Adrenal gland (tissue), 12 donors: ENCODE data around the gene TUBB2A. TPM values are rescaled to one million over a fixed set of nuclear protein-coding genes. Genes with fewer than 3 reads are reported as not detected.

ENCODE experiments used
- DNase-seq, 7 donors: peaks; one replicate each; pipeline ENCODE4 v3.0.0-alpha.2; 2019 to 2020
- H3K27ac ChIP-seq, 5 donors: fragments of 200-600 bp; sonication (generic) in 4 of 5; 1 replicate in 3 of 5; 2 replicates in 2 of 5; pipeline versions ENCODE4 v1.5.1 to v1.8.0; 2016 to 2020; ENCODE audit warnings: mild to moderate bottlenecking in 1 of 5
- H3K27me3 ChIP-seq: fragments of 200-600 bp; 2 replicates; pipeline ENCODE4 v1.8.0; 2021
- H3K36me3 ChIP-seq, 2 donors: fragments of 200-600 bp; replicated peaks in 1 of 2; 1 replicate in 1 of 2; 2 replicates in 1 of 2; pipeline versions ENCODE4 v1.5.1 to v1.8.0; 2018 to 2022
- H3K4me1 ChIP-seq, 2 donors: fragments of 200-600 bp; replicated peaks in 1 of 2; 1 replicate in 1 of 2; 2 replicates in 1 of 2; pipeline versions ENCODE4 v1.5.1 to v1.8.0; 2018 to 2021
- H3K4me3 ChIP-seq, 4 donors: fragments of 200-600 bp; sonication (generic) in 3 of 4; one replicate each; pipeline ENCODE4 v1.5.1; 2016 to 2018
- H3K9me3 ChIP-seq, 3 donors: fragments of 200-600 bp; sonication (generic) in 1 of 3; replicated peaks in 1 of 3; 1 replicate in 2 of 3; 2 replicates in 1 of 3; pipeline versions ENCODE4 v1.5.1 to v1.8.0; 2016 to 2021
- CTCF ChIP-seq, 6 experiments: fragments of 450-650 bp in 4 of 6; fragments of 200-600 bp in 2 of 6; sonication (generic) in 1 of 6; IDR thresholded peaks; 1 replicate in 5 of 6; 2 replicates in 1 of 6; pipeline versions ENCODE4 v1.5.1 to v1.8.0; 2016 to 2021; ENCODE audit warnings: antibody characterized with exemption in 6 of 6, mild to moderate bottlenecking in 2 of 6, moderate library complexity in 1 of 6
- POLR2A ChIP-seq, 2 donors: fragments of 450-650 bp; IDR thresholded peaks; one replicate each; pipeline ENCODE4 v1.6.1; 2017; ENCODE audit warnings: antibody characterized with exemption in 2 of 2, mild to moderate bottlenecking in 2 of 2, moderate library complexity in 1 of 2
- WGBS, 4 donors: extraction: QIAGEN DNeasy Blood & Tissue Kit in 2 of 4; methylation state at CpG; one replicate each; pipeline versions ENCODE4 v1.1.5 to v1.1.7; 2013 to 2017; 5-methylcytosine and 5-hydroxymethylcytosine counted together
- intact Hi-C, 2 donors: fragments of 100-400 bp; cut with DNase I; formaldehyde crosslinking; loops; one replicate each; pipeline versions ENCODE4 v1.14.1 to v1.15.0; 2022 to 2023
- polyA plus RNA-seq, 3 donors: library from polyadenylated mRNA; stranded (reverse); fragments of 200-250 nt in 2 of 3; fragments of 350-450 nt in 1 of 3; fragmentation: Illumina TruSeq in 1 of 3; extraction: RNeasy Lipid Tissue Mini Kit (QIAGEN cat#74804) in 1 of 3; gene quantifications; one replicate each; pipeline ENCODE4 v1.2.3, GENCODE V29; 2013 to 2014
- total RNA-seq, 9 donors: library from RNA; depleted of rRNA in 4 of 9; stranded (reverse); fragments of >200 nt in 4 of 9; fragments of 120-200 nt in 1 of 9; fragmentation: NEBNext Ultra II Directional in 1 of 9; extraction: Animal tissue kit (Norgen Biotek cat#: 25700) in 1 of 9; gene quantifications; one replicate each; pipeline versions ENCODE4 v1.1.0 to v1.2.4, GENCODE V29; 2013 to 2023
- donor health status: healthy with polysubstance abuse.
- donor health status: Bipolar disorder and iron deficiency.
- donor health status: DM: yes; HTN: yes; CAD: no.
- donor health status: DM: no; HTN: no; CAD: no.
- donor health status: DM: no; HTN: no; CAD: no.
- donor health status: DM: yes; HTN: yes; CAD: no.

Gene TUBB2A
- total and polyA plus RNA-seq, 12 donors = 6.4 to 59.9 (median 16.0) TPM

- 66 to 76% (median 72%) methylated on average over 7 of the region's 7 CpGs for whole genome bisulfite sequencing, 4 donors
- no peaks in the 10 kb centered on the region for H3K4me1 ChIP-seq
- no peak overlapping the region for H3K4me3 ChIP-seq
- H3K27ac ChIP-seq = no peak overlapping the region
- intact Hi-C loops = loop anchor here in 1 of 2 donors (10.0 kb wide), 1 partner anchor 79 kb away; no protein-coding TSS in a partner anchor
- DNase-seq = peak in 1 of 7 donors; percentile 15
- TF ChIP-seq POLR2A (IDR thresholded peaks at IDR 0.05) (no peak), CTCF (IDR thresholded peaks at IDR 0.05) (no peak)
- H3K27me3 ChIP-seq = no peaks in the 10 kb centered on the region
- H3K9me3 ChIP-seq = no peaks in the 10 kb centered on the region
- no peaks in the 10 kb centered on the region for H3K36me3 ChIP-seq
These were observed 8.5 kb upstream of the TUBB2A start for GRCh38 chr6:3165631-3166534.

GRCh38 chr6:3164388-3164787 is 7.0 kb upstream of the TUBB2A start:
- Histone ChIP-seq H3K27me3 (no peaks in the 10 kb centered on the region), H3K4me1 (no peaks in the 10 kb centered on the region), H3K27ac (no peak overlapping the region), H3K9me3 (no peaks in the 10 kb centered on the region), H3K36me3 (no peaks in the 10 kb centered on the region), H3K4me3 (no peak overlapping the region)
- DNase-seq = no peak
- WGBS, 4 donors = 79 to 90% (median 88%) methylated on average over 6 of the region's 6 CpGs
- intact Hi-C loops = loop anchor here in 1 of 2 donors (10.0 kb wide), 1 partner anchor 80 kb away; no protein-coding TSS in a partner anchor
- TF ChIP-seq CTCF (IDR thresholded peaks at IDR 0.05) (no peak), POLR2A (IDR thresholded peaks at IDR 0.05) (no peak)

- Histone ChIP-seq H3K27me3 (no peaks in the 10 kb centered on the region), H3K9me3 (no peaks in the 10 kb centered on the region), H3K4me1 (no peaks in the 10 kb centered on the region), H3K36me3 (no peaks in the 10 kb centered on the region), H3K4me3 (peak overlapping the region in 1 of 4 donors; percentile 82), H3K27ac (peak overlapping the region in 1 of 5 donors; percentile 89)
- peak in 1 of 7 donors; percentile 29 for DNase-seq
- 28 to 34% (median 29%) methylated on average over 13 of the region's 13 CpGs for WGBS, 4 donors
- intact Hi-C loops = loop anchor here in 1 of 2 donors (10.0 kb wide), 1 partner anchor 82 kb away; no protein-coding TSS in a partner anchor
- TF ChIP-seq POLR2A (IDR thresholded peaks at IDR 0.05) = no peak
- no peak for TF ChIP-seq CTCF (IDR thresholded peaks at IDR 0.05)
These were observed 5.9 kb upstream of the TUBB2A start for GRCh38 chr6:3163248-3163594.

- Histone ChIP-seq H3K27ac (peak overlapping the region; percentile 46 to 89 (median 66)), H3K9me3 (no peaks in the 10 kb centered on the region), H3K4me1 (no peaks in the 10 kb centered on the region), H3K4me3 (peak overlapping the region in 2 of 4 donors; percentile 58 to 82), H3K27me3 (no peaks in the 10 kb centered on the region), H3K36me3 (no peaks in the 10 kb centered on the region)
- DNase-seq = peak; percentile 59 to 76 (median 68)
- intact Hi-C loops = loop anchor here in 1 of 2 donors (10.0 kb wide), 1 partner anchor 82 kb away; no protein-coding TSS in a partner anchor
- TF ChIP-seq CTCF (IDR thresholded peaks at IDR 0.05) = no peak
- TF ChIP-seq POLR2A (IDR thresholded peaks at IDR 0.05) = peak; percentile 19 to 29
- WGBS, 4 donors = 0 to 6% (median 0%) methylated on average over 9 to 66 of the region's 74 CpGs
These were observed 5.4 kb upstream of the TUBB2A start for GRCh38 chr6:3162565-3163247.
